IPS-15b (cell line): Measurements from ENCODE around the gene CEBPG.

Experiments
- H3K27me3 ChIP-seq: one replicate; pipeline ENCODE4 v1.6.1; 2013; ENCODE audit warnings: low read length; ENCODE audit not compliant: control insufficient read depth, insufficient read depth
- H3K36me3 ChIP-seq: one replicate; pipeline ENCODE4 v1.6.1; 2013; ENCODE audit warnings: low read length; ENCODE audit not compliant: control insufficient read depth, insufficient read depth
- H3K4me1 ChIP-seq: one replicate; pipeline ENCODE4 v1.6.1; 2013; ENCODE audit warnings: mild to moderate bottlenecking, low read length; ENCODE audit not compliant: control insufficient read depth, insufficient read depth
- H3K4me3 ChIP-seq: one replicate; pipeline ENCODE4 v1.5.1; 2013; ENCODE audit warnings: low read depth, low read length
- H3K9ac ChIP-seq: one replicate; pipeline ENCODE4 v1.6.1; 2013; ENCODE audit warnings: low read depth, mild to moderate bottlenecking, low read length
- H3K9me3 ChIP-seq: one replicate; pipeline ENCODE4 v1.6.1; 2013; ENCODE audit warnings: mild to moderate bottlenecking, low read length; ENCODE audit not compliant: control insufficient read depth, insufficient read depth

The CEBPG gene

DNA sequence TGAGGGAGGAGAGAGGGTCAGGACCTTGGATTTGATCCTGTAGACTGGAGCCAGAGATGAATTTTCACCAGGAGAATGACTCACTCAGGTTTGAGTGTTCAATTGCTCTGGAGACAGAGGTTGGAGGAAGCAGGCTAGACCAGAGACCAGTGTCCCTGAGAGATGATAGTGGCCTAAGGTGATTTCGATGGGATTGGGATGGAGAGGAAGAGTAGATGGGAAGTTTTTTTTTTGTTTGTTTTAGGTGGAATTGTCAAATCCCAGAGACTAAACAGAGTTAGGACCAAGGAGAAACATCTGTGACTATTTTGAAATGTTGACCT lies 2.3 kb downstream of the CEBPG start:
- Histone ChIP-seq H3K4me3 (no peak overlapping the region), H3K27me3 (no peaks in the 10 kb centered on the region), H3K36me3 (no peaks in the 10 kb centered on the region), H3K9me3 (no peaks in the 10 kb centered on the region), H3K9ac (no peak overlapping the region), H3K4me1 (peaks cover 20% of the 10 kb centered on the region)

DNA sequence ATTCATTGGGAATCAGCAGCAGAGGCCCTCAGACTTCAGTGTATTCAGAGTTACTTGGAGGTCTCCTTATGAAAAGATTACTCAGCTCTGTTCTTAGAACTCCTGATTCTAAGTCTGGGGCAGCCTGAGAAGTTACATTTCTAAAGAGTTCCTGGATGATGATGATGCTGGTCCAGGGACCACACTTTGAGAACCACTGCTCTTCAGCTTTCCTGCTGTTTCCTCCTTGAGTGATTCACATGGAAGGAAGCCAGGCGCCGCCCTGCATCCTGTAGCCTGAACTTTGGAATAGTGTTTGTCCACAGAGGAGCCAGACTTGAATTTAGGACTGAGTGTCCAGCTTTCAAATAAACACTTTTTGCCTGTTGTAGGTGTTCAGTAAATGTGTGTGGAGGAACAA lies 2.9 kb downstream of the CEBPG start:
- Histone ChIP-seq H3K9ac (no peak overlapping the region), H3K9me3 (no peaks in the 10 kb centered on the region), H3K27me3 (no peaks in the 10 kb centered on the region), H3K36me3 (no peaks in the 10 kb centered on the region), H3K4me1 (peaks cover 23% of the 10 kb centered on the region), H3K4me3 (no peak overlapping the region)

DNA sequence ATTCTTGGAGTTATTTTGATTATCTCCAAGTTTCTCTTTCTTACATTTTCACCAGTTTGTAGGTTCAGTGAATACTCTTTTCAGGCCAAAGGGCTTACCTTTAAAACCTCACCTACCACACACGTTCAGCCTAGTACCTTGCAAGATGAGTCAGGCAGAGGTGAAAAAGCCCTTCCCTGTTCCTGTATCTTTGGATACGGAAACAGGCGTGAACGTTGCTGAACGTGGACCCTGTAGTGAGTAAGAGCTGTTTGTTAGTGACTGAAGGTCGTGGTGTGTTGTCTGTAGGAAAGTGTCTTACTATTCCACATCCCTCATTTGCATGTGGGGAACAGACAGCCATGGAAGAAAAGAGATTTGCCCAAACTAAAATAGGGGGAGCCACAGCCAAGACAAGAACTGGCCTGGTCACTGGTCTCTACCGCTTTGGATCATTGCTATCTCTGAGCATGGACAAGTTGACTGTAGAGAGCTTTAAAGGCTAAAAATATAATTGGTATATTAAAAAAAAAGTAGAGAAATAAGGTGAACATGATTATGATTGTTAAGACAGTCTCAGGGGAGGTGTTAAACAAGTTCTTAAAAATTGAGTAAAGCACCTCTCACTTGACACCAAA lies 3.5 kb downstream of the CEBPG start:
- Histone ChIP-seq H3K4me3 (no peak overlapping the region), H3K9me3 (no peaks in the 10 kb centered on the region), H3K36me3 (no peaks in the 10 kb centered on the region), H3K4me1 (peaks cover 23% of the 10 kb centered on the region), H3K27me3 (no peaks in the 10 kb centered on the region), H3K9ac (no peak overlapping the region)

DNA sequence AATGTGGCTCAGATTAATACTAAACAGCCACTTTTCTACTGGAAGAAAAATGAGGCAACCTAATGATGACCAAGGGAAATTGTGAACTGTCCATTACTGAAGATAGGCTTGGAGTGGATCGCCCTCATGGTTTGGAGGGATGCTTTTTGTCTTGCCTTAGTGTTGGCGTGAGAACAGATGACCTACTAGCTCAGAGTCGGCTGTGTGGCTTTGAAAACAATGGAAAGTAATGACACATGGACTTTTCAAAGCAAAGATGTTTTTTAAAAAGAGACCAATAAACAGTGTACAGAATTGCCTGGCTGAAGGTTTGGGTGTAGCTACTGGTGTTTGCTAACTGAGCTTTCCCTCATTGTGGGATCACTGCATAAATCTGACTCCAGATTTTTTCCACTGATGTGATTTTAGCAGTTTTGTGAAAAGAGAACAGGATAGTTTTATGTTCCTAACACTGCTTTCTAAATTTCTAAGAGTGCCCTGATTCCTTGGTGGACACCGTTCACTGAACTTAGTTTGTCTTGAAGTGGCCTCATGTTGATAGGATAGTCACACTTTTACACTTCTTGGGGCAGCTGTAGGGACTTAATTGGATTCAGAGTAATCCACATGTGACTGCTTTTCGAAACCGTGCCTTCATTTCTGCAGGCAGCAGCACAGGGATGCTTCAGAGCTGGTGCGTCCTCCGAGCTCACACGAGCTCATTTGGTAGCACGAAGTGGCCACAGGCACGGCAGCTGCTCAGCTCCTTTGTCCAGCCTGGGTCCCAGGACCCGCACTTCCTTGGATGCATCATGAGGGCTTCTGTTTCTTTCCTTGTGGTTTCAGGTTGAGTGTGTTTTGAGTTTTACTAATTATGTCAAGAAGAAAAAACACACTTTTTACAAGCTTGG lies 4.3 kb downstream of the CEBPG start:
- Histone ChIP-seq H3K36me3 (no peaks in the 10 kb centered on the region), H3K9ac (no peak overlapping the region), H3K27me3 (no peaks in the 10 kb centered on the region), H3K9me3 (no peaks in the 10 kb centered on the region), H3K4me3 (no peak overlapping the region), H3K4me1 (peaks cover 23% of the 10 kb centered on the region)

DNA sequence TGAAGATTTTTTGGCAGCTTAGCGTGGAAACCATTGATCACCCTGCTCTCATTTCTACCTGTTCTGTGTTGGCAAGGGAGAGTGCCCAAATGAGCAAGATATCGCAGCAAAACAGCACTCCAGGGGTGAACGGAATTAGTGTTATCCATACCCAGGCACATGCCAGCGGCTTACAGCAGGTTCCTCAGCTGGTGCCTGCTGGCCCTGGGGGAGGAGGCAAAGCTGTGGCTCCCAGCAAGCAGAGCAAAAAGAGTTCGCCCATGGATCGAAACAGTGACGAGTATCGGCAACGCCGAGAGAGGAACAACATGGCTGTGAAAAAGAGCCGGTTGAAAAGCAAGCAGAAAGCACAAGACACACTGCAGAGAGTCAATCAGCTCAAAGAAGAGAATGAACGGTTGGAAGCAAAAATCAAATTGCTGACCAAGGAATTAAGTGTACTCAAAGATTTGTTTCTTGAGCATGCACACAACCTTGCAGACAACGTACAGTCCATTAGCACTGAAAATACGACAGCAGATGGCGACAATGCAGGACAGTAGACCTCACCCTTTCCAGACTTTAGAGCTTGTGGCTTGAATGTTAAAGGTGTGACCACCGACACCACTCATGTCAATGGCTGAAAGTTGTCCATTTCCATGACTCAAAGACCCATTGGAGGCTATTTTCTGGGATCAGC lies 5.8 kb downstream of the CEBPG start:
- H3K4me3 ChIP-seq = no peak overlapping the region
- H3K27me3 ChIP-seq = no peaks in the 10 kb centered on the region
- H3K9me3 ChIP-seq = no peaks in the 10 kb centered on the region
- no peak overlapping the region for H3K9ac ChIP-seq
- H3K36me3 ChIP-seq = no peaks in the 10 kb centered on the region
- H3K4me1 ChIP-seq = peaks cover 23% of the 10 kb centered on the region

DNA sequence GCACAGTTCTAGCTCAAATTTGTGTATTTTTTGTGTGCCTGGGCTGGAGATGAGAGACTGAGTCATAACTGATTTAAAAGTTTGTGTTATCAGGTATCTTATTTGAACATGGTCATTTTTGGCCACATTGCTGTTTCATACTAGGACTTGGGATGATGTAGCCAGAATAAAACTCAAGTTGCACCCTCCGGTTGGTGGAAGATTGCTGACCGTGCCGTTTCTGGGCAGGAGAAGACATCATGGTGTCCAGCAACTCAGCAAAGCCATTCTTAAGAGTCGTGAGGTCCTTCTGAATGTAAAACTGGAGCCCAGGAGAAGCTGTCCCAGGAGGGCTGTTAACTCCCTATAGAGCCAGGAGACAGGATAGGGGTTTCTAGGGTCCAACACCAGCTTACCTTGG lies 7.6 kb downstream of the CEBPG start:
- no peaks in the 10 kb centered on the region for H3K9me3 ChIP-seq
- H3K4me3 ChIP-seq = no peak overlapping the region
- no peak overlapping the region for H3K9ac ChIP-seq
- H3K36me3 ChIP-seq = peaks cover 2% of the 10 kb centered on the region
- H3K27me3 ChIP-seq = no peaks in the 10 kb centered on the region
- H3K4me1 ChIP-seq = peaks cover 14% of the 10 kb centered on the region

DNA sequence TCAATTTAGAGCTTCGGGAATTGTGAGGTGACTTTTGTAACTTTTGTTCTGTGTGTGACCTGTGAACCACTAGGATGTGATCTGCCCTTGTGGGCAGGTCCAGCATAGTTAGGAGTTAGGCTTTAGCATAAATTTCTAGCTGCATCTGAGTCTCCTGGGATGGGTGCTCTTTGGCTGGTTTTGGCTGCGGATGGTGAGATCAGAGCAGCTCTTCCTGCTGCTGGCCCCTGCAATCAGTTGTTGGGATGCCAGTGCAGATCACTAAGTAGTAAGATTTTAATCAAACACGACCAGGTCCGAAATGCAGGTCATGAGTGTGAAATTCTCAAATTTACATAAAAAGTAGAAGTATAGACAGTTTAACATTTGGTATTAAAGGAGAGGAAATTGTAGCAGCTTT lies 8.5 kb downstream of the CEBPG start:
- no peak overlapping the region for H3K9ac ChIP-seq
- no peaks in the 10 kb centered on the region for H3K9me3 ChIP-seq
- H3K27me3 ChIP-seq = no peaks in the 10 kb centered on the region
- H3K36me3 ChIP-seq = peaks cover 3% of the 10 kb centered on the region
- H3K4me1 ChIP-seq = peaks cover 11% of the 10 kb centered on the region
- no peak overlapping the region for H3K4me3 ChIP-seq

DNA sequence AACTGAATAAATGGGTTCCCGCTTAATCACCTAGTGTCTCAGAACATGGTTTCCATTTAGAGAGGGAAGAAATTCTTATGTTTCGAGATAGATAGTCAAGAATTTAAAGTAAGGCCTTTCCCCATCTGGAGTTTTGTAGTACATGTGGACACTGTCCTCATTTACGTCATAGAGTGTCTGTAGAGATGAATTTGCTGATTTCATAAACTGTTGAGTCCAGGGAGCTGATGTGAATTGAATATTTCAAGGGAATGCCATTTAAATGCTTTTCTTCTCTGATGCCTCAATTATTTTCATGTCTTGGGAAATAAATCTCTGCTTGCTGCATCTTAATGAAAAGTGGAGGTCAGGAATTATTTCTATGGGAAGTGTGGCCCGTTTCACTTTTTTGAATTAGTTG lies 9.5 kb downstream of the CEBPG start:
- no peak overlapping the region for H3K9ac ChIP-seq
- H3K9me3 ChIP-seq = no peaks in the 10 kb centered on the region
- H3K36me3 ChIP-seq = peaks cover 8% of the 10 kb centered on the region
- no peak overlapping the region for H3K4me3 ChIP-seq
- no peaks in the 10 kb centered on the region for H3K27me3 ChIP-seq
- H3K4me1 ChIP-seq = peaks cover 11% of the 10 kb centered on the region

DNA sequence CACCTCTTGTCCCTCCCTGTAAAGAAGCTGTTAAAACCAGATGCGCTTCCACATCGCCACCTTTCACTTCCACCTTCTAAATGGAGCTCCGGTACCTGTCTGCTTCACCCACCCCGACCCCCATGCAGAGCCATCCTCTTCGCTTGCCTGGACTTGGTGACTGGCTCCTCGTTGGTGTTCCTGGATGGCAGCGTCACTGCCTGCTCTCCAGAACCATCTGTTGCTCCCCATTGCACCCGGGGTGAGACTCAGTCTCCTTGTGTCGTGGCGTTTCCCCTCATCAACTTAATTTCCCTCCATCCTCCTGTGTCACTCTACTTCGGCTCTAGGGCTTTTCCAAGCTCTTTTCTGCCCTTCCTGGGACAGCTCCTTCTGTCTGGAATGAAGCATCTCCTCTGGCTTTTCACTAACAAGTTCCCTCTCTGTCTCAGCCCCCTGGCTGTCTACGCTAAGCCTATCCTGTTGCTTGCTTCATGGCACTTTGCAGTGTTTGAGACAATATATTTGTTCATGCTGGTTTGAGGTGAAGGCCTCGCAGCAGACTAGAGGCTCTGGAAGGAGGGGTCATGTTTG lies 10.3 kb downstream of the CEBPG start:
- H3K4me1 ChIP-seq = peaks cover 3% of the 10 kb centered on the region
- no peak overlapping the region for H3K4me3 ChIP-seq
- no peak overlapping the region for H3K9ac ChIP-seq
- no peaks in the 10 kb centered on the region for H3K9me3 ChIP-seq
- peaks cover 8% of the 10 kb centered on the region for H3K36me3 ChIP-seq
- no peaks in the 10 kb centered on the region for H3K27me3 ChIP-seq

DNA sequence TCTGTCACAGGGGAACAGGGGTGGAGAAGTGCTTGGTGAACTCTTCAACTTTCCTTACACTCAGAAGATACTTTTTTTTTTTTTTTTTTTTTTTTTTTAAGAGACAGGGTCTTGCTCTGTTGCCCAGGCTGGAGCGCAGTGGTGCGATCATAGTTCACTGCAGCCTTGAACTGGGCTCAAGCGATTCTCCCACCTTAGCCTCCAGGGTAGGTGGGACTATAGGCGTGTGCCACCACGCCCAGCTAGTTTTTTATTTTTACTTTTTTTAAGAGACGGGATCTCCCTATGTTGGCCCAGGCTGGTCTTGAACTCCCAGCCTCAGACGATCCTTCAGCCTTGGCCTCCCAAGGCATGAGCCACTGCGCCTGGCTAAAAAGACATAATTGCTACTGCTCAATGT lies 11.5 kb downstream of the CEBPG start:
- Histone ChIP-seq H3K4me1 (peaks cover 3% of the 10 kb centered on the region), H3K9ac (no peak overlapping the region), H3K36me3 (peaks cover 8% of the 10 kb centered on the region), H3K27me3 (no peaks in the 10 kb centered on the region), H3K4me3 (no peak overlapping the region), H3K9me3 (no peaks in the 10 kb centered on the region)

DNA sequence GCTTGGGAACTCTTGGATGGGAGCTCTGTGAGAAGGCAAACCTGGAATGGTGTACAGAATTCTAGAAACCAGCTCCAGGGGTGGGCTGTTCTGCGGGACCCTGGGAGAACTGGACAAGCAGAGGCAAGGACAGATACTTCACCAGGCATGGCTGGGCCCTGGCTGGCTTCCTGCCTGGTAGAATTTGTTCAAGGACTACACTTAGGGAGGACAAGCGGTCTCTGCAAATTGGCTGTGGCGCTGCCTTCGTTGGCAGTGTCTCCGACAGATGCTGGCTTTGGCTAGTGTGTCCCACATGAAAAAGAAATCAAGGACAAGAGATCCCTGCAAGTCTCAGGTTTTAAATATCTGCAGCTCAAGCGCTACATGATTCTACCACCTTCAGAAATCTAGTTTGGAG lies 12.4 kb downstream of the CEBPG start:
- Histone ChIP-seq H3K4me3 (no peak overlapping the region), H3K9ac (no peak overlapping the region), H3K4me1 (peaks cover 3% of the 10 kb centered on the region)

More for the DNA sequence above, 12.4 kb downstream of the CEBPG start:
- H3K9me3 ChIP-seq = no peaks in the 10 kb centered on the region
- H3K27me3 ChIP-seq = no peaks in the 10 kb centered on the region
- H3K36me3 ChIP-seq = peaks cover 10% of the 10 kb centered on the region
